Heart right ventricle (tissue), 16 donors: ENCODE data around the gene MAP2K5. TPM values are rescaled to one million over a fixed set of nuclear protein-coding genes. Genes with fewer than 3 reads are reported as not detected.

Experiments used
- ATAC-seq, 8 donors: fragments of 200-7000 bp; cut with Tn5 transposase; one replicate each; pipeline ENCODE4 v1.9.1; 2020; ENCODE audit warnings: mild to moderate bottlenecking in 8 of 8, moderate library complexity in 8 of 8, moderate number of reproducible peaks in 1 of 8
- DNase-seq, 2 donors: peaks; one replicate each; pipeline ENCODE4 v3.0.0-alpha.2; 2020
- H3K27ac ChIP-seq, 10 donors: fragments of 200-600 bp; sonication (generic) in 2 of 10; one replicate each; pipeline versions ENCODE4 v1.5.0 to v1.8.0; 2020 to 2022; ENCODE audit warnings: mild to moderate bottlenecking in 3 of 10
- H3K27me3 ChIP-seq, 7 donors: fragments of 200-600 bp; one replicate each; pipeline ENCODE4 v1.8.0; 2021 to 2022; ENCODE audit warnings: mild to moderate bottlenecking in 2 of 7
- H3K36me3 ChIP-seq, 9 donors: fragments of 200-600 bp; sonication (generic) in 1 of 9; one replicate each; pipeline versions ENCODE4 v1.5.0 to v1.8.0; 2020 to 2022; ENCODE audit warnings: mild to moderate bottlenecking in 2 of 9
- H3K4me1 ChIP-seq, 9 donors: fragments of 200-600 bp; sonication (generic) in 1 of 9; one replicate each; pipeline versions ENCODE4 v1.5.0 to v1.8.0; 2020 to 2022; ENCODE audit warnings: mild to moderate bottlenecking in 4 of 9
- H3K4me3 ChIP-seq, 10 donors: fragments of 200-600 bp; sonication (generic) in 2 of 10; one replicate each; pipeline versions ENCODE4 v1.5.0 to v1.8.0; 2020 to 2022; ENCODE audit warnings: mild to moderate bottlenecking in 7 of 10, moderate library complexity in 2 of 10
- H3K9me3 ChIP-seq, 11 donors: fragments of 200-600 bp in 10 of 11; sonication (generic) in 2 of 11; one replicate each; pipeline versions ENCODE4 v1.5.0 to v1.8.0; 2013 to 2022; ENCODE audit warnings: mild to moderate bottlenecking in 2 of 11, control low read depth in 1 of 11, moderate library complexity in 1 of 11
- CTCF ChIP-seq, 9 donors: fragments of 200-600 bp; sonication (generic) in 2 of 9; IDR thresholded peaks; one replicate each; pipeline versions ENCODE4 v1.5.0 to v1.8.0; 2021 to 2022; ENCODE audit warnings: antibody characterized with exemption in 9 of 9, mild to moderate bottlenecking in 5 of 9, moderate library complexity in 1 of 9
- WGBS, 2 donors: extraction: QIAGEN DNeasy Blood & Tissue Kit; methylation state at CpG; one replicate each; pipeline ENCODE4 v1.1.7; 2013; ENCODE audit warnings: inconsistent platforms in 1 of 2; 5-methylcytosine and 5-hydroxymethylcytosine counted together
- intact Hi-C, 10 donors: fragments of 100-400 bp; cut with DNase I; formaldehyde crosslinking; loops; one replicate each; pipeline versions ENCODE4 v1.11.1 to v1.14.2; 2022
- polyA plus RNA-seq, 2 donors: library from polyadenylated mRNA; stranded (reverse); fragments of 200-250 nt; gene quantifications; one replicate each; pipeline ENCODE4 v1.2.3, GENCODE V29; 2013
- total RNA-seq, 10 donors: library from RNA; stranded (reverse); fragmentation: NEBNext Ultra II Directional in 3 of 10; extraction: Animal tissue kit (Norgen Biotek cat#: 25700) in 3 of 10; gene quantifications; one replicate each; pipeline versions ENCODE4 v1.2.1 to v1.2.4, GENCODE V29; 2021 to 2023
- donor health status: Arrhythmogenic right ventricular cardiomyopathy.
- donor health status: ischemic (EF 13 %, LVEDD 7.1; RV severe dilation, severe dysfunction).
- donor health status: healthy with polysubstance abuse.
- donor health status: DM: no; HTN: yes; CAD: no.
- donor health status: DM: no; HTN: no; CAD: no.
- donor health status: ischemic (EF 25% LVEDD 6.9; RV normal size, moderate dysfunction).
- donor health status: ischemic (EF 25% LVEDD 5.7; RV mildly dilated, moderate dysfunction).
- donor health status: healthy.
- donor health status: DM: yes; HTN: yes; CAD: no.
- donor health status: Ischemic cardiomyopathy.
- donor health status: ischemic (EF 35%, LVEDD 5.7; RV mildly dilated, moderate dysfunction).
- donor health status: nonischemic (EF 11% LVEDD 7.7; RV severe dilation, severe dysfunction).
- donor health status: DM: yes; HTN: yes; CAD: no.
- donor health status: PGD.
- donor health status: ischemic (EF 29% LVEDD 5.4; RV normal size, mild dysfunction).
- donor health status: nonischemic (EF 23%, LVEDD 6.1; RV moderate dilation, normal function).

MAP2K5 gene
- total and polyA plus RNA-seq, 12 donors, result 7.7 to 34.3 (median 21.0) TPM

GRCh38 chr15:67820122-67820991 lies 277.9 kb downstream of the MAP2K5 start:
- no peak overlapping the region for H3K27ac ChIP-seq
- peaks cover 59 to 100% (median 94%) of the 10 kb centered on the region in 7 donors for H3K27me3 ChIP-seq
- H3K4me3 ChIP-seq, result no peak overlapping the region
- H3K9me3 ChIP-seq, result peaks cover 0 to 14% (median 7%) of the 10 kb centered on the region in 11 donors
- intact Hi-C loops, result no loop called here
- H3K4me1 ChIP-seq, result peaks cover 0 to 47% (median 11%) of the 10 kb centered on the region in 9 donors
- no peak for TF ChIP-seq CTCF (IDR thresholded peaks at IDR 0.05)
- H3K36me3 ChIP-seq, result peaks cover 0 to 5% (median 0%) of the 10 kb centered on the region in 9 donors
- DNase-seq (no peak), ATAC-seq (no peak)
- 9% methylated on average over 50 of the region's 50 CpGs for WGBS, 2 donors

- H3K27ac ChIP-seq, result no peak overlapping the region
- H3K4me1 ChIP-seq, result peaks cover 0 to 55% (median 17%) of the 10 kb centered on the region in 9 donors
- H3K4me3 ChIP-seq, result no peak overlapping the region
- H3K9me3 ChIP-seq, result peaks cover 0 to 6% (median 0%) of the 10 kb centered on the region in 11 donors
- intact Hi-C loops, result no loop called here
- peaks cover 0 to 4% (median 0%) of the 10 kb centered on the region in 9 donors for H3K36me3 ChIP-seq
- DNase-seq (peak; percentile 67 to 72), ATAC-seq (peak; percentile 80 to 93 (median 88))
- TF ChIP-seq CTCF (IDR thresholded peaks at IDR 0.05), result no peak
- H3K27me3 ChIP-seq, result peaks cover 66 to 100% (median 96%) of the 10 kb centered on the region in 7 donors
- WGBS, 2 donors, result 3% methylated on average over 39 of the region's 39 CpGs
Measured at GRCh38 chr15:67820992-67821783, 278.7 kb downstream of the MAP2K5 start.

GRCh38 chr15:67821784-67822440 lies 279.4 kb downstream of the MAP2K5 start:
- no peak for TF ChIP-seq CTCF (IDR thresholded peaks at IDR 0.05)
- no peak for ATAC-seq
- Histone ChIP-seq H3K4me1 (peaks cover 0 to 62% (median 22%) of the 10 kb centered on the region in 9 donors), H3K27me3 (peaks cover 73 to 100% (median 100%) of the 10 kb centered on the region in 7 donors), H3K27ac (no peak overlapping the region), H3K9me3 (no peaks in the 10 kb centered on the region), H3K36me3 (peaks cover 0 to 7% (median 0%) of the 10 kb centered on the region in 9 donors), H3K4me3 (no peak overlapping the region)
- no peak for DNase-seq
- 1 to 2% methylated on average over 41 to 43 of the region's 43 CpGs for WGBS, 2 donors
- intact Hi-C loops, result no loop called here
